Activated CD8-positive, alpha-beta memory T cell treated with anti-CD3 and anti-CD28 coated beads, Interleukin-2, amount 10 ng/mL, durations not matched to agents 7 days and 5 days (primary cell): Measurements from ENCODE around the gene TCF4. TPM values are rescaled to one million over a fixed set of nuclear protein-coding genes. Genes with fewer than 3 reads are reported as not detected.
A peak's percentile ranks its signal among the peaks of the same experiment; 100 is the strongest.

ENCODE experiments used
- ATAC-seq: fragments of 150-1000 bp; cut with Tn5 transposase; one replicate; pipeline ENCODE4 v1.10.0; 2021; ENCODE audit warnings: moderate library complexity
- CTCF ChIA-PET: fragments of 350-600 bp; sonication (Branson Sonifier 250); formaldehyde crosslinking; loops from one replicate; lab custom pipeline; 2021; ENCODE audit warnings: antibody characterized with exemption; lab: Charles Lee
- DNase-seq: peaks from one replicate; pipeline ENCODE4 v3.0.0-alpha.2; 2020
- H3K27ac Mint-ChIP-seq: one replicate; pipeline ENCODE4 v1.8.0; 2021; ENCODE audit warnings: mild to moderate bottlenecking, mixed read lengths
- H3K27me3 Mint-ChIP-seq: one replicate; pipeline ENCODE4 v1.8.0; 2021; ENCODE audit warnings: mixed read lengths
- H3K36me3 Mint-ChIP-seq: one replicate; pipeline ENCODE4 v1.8.0; 2021; ENCODE audit warnings: mild to moderate bottlenecking, mixed read lengths
- H3K4me1 Mint-ChIP-seq: one replicate; pipeline ENCODE4 v1.8.0; 2021; ENCODE audit warnings: mixed read lengths
- H3K4me3 Mint-ChIP-seq: one replicate; pipeline ENCODE4 v1.8.0; 2021; ENCODE audit warnings: mild to moderate bottlenecking, moderate library complexity, mixed read lengths
- H3K9me3 Mint-ChIP-seq: one replicate; pipeline ENCODE4 v1.8.0; 2022; ENCODE audit warnings: low read depth, mixed read lengths
- total RNA-seq, 2 experiments: library from RNA; stranded (reverse); gene quantifications; one replicate each; pipeline ENCODE4 v1.2.3, GENCODE V29; 2021

TCF4 gene
- total RNA-seq, 2 experiments from 2014 or later = 1.2 to 2.0 TPM

DNA sequence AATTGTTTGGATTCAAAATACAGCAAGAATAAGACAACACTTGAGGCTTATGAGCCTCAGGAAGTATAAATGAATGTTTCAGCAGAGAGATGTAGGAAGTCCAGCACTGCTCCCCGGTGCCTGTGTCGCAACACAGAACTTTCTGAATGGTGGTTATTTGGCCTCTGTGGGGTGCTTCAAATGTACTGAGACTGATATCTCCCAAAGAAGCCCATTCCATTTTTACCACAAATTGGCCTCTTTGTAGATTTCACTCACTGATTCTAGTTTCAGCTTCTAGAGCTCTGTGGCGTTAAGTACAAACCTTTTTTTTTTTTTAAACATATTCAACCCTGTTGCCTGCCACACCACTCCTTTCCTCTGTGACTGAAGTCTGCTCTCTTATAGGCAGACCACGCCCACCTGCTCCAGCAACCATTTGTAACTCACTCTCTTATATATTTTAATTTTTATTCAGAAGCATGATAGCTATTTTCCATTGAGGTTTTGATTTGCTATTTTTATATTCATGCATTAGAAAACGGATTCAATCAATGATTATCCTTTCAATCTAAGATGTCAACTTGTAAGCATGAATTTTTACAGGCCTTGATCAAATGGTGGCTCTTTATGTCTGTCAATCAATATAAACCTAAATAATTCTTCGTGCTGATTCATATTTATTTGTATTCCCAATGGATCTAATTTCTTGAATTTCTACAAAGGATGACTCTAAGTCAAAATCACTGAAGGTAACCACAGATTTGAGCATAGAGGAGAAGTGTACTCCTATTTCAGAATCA lies 351.7 kb downstream of the TCF4 start:
- H3K27me3 Mint-ChIP-seq = no peaks in the 10 kb centered on the region
- ATAC-seq (no peak), DNase-seq (no peak)
- peaks cover 3% of the 10 kb centered on the region for H3K4me1 Mint-ChIP-seq
- no peak overlapping the region for H3K4me3 Mint-ChIP-seq
- H3K9me3 Mint-ChIP-seq = no peaks in the 10 kb centered on the region
- H3K27ac Mint-ChIP-seq = no peak overlapping the region
- CTCF ChIA-PET = no interaction called here
- H3K36me3 Mint-ChIP-seq = no peaks in the 10 kb centered on the region

DNA sequence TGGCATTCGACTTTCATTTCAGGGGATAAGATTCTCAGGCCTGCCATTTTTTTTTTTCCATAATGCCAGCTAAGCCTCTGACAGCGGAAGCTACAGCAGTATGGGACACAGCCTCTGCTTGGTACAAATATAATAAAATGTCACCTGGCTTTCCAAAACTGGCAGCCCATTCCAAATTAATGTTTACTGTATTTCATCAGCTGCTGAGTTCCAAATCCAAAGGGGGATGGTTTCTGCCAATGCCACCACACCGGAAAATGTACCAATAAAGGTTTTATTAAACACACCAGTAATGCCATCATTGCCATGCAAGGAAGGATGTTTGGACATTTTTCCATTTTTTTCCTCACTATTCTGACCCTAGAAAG lies 352.9 kb downstream of the TCF4 start:
- H3K4me1 Mint-ChIP-seq = peaks cover 3% of the 10 kb centered on the region
- H3K27ac Mint-ChIP-seq = no peak overlapping the region
- ATAC-seq (no peak), DNase-seq (no peak)
- CTCF ChIA-PET = interaction anchor here (0.7 to 1.7 kb wide), 4 partner anchors 9 to 40 kb away, joined by 3 to 9 read pairs (median 4); no protein-coding TSS in a partner anchor
- no peaks in the 10 kb centered on the region for H3K27me3 Mint-ChIP-seq
- no peaks in the 10 kb centered on the region for H3K36me3 Mint-ChIP-seq
- H3K4me3 Mint-ChIP-seq = no peak overlapping the region
- no peaks in the 10 kb centered on the region for H3K9me3 Mint-ChIP-seq

GRCh38 chr18:55234366-55235093 lies 353.5 kb downstream of the TCF4 start:
- H3K4me3 Mint-ChIP-seq = no peak overlapping the region
- no peaks in the 10 kb centered on the region for H3K27me3 Mint-ChIP-seq
- no peak overlapping the region for H3K27ac Mint-ChIP-seq
- ATAC-seq (peak; percentile 67), DNase-seq (peak; percentile 74)
- no peaks in the 10 kb centered on the region for H3K36me3 Mint-ChIP-seq
- H3K4me1 Mint-ChIP-seq = peaks cover 3% of the 10 kb centered on the region
- CTCF ChIA-PET = interaction anchor here (0.7 to 1.7 kb wide), 8 partner anchors 9 to 1342 kb away, joined by 3 to 9 read pairs (median 4); no protein-coding TSS in a partner anchor
- H3K9me3 Mint-ChIP-seq = no peaks in the 10 kb centered on the region

- H3K9me3 Mint-ChIP-seq = no peaks in the 10 kb centered on the region
- no peak overlapping the region for H3K27ac Mint-ChIP-seq
- no peaks in the 10 kb centered on the region for H3K36me3 Mint-ChIP-seq
- no peak overlapping the region for H3K4me3 Mint-ChIP-seq
- CTCF ChIA-PET = interaction anchor here (0.7 to 1.7 kb wide), 6 partner anchors 8 to 1343 kb away, joined by 3 to 9 read pairs (median 4); no protein-coding TSS in a partner anchor
- no peak for ATAC-seq
- H3K4me1 Mint-ChIP-seq = peaks cover 3% of the 10 kb centered on the region
- no peak for DNase-seq
- H3K27me3 Mint-ChIP-seq = no peaks in the 10 kb centered on the region
Measured at GRCh38 chr18:55233857-55234256, 354.1 kb downstream of the TCF4 start.

GRCh38 chr18:55232506-55232905 lies 355.5 kb downstream of the TCF4 start:
- ATAC-seq (no peak), DNase-seq (no peak)
- peaks cover 3% of the 10 kb centered on the region for H3K4me1 Mint-ChIP-seq
- no peak overlapping the region for H3K4me3 Mint-ChIP-seq
- H3K27me3 Mint-ChIP-seq = no peaks in the 10 kb centered on the region
- H3K9me3 Mint-ChIP-seq = no peaks in the 10 kb centered on the region
- no peak overlapping the region for H3K27ac Mint-ChIP-seq
- CTCF ChIA-PET = no interaction called here
- H3K36me3 Mint-ChIP-seq = no peaks in the 10 kb centered on the region

- no peak for ATAC-seq
- Mint-ChIP-seq H3K36me3 (no peaks in the 10 kb centered on the region), H3K9me3 (no peaks in the 10 kb centered on the region), H3K27me3 (no peaks in the 10 kb centered on the region), H3K4me1 (peaks cover under 1% of the 10 kb centered on the region), H3K27ac (no peak overlapping the region), H3K4me3 (no peak overlapping the region)
- CTCF ChIA-PET = no interaction called here
- DNase-seq = no peak
Measured at GRCh38 chr18:55229682-55230081, 358.3 kb downstream of the TCF4 start.

DNA sequence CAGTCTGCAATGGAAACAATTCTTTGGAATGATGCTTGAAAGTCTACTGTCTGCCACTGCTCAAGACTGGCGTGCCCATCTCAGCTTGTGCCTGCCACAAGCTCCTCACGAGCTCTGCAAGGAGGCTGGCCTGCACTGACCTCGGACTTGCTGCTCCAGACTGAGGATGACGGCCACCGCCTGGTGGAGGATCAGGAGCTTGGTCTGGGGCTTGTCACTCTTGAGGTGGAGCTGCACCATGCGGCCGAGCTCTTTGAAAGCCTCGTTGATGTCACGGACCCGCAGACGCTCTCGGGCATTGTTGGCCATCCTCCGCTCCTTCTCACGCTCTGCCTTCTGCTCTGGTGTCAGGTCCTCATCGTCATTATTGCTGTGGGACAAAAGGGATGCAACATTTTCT lies 359.3 kb downstream of the TCF4 start:
- CTCF ChIA-PET = no interaction called here
- Mint-ChIP-seq H3K9me3 (no peaks in the 10 kb centered on the region), H3K4me3 (no peak overlapping the region), H3K27ac (no peak overlapping the region), H3K4me1 (no peaks in the 10 kb centered on the region), H3K36me3 (no peaks in the 10 kb centered on the region), H3K27me3 (no peaks in the 10 kb centered on the region)
- ATAC-seq (no peak), DNase-seq (no peak)

DNA sequence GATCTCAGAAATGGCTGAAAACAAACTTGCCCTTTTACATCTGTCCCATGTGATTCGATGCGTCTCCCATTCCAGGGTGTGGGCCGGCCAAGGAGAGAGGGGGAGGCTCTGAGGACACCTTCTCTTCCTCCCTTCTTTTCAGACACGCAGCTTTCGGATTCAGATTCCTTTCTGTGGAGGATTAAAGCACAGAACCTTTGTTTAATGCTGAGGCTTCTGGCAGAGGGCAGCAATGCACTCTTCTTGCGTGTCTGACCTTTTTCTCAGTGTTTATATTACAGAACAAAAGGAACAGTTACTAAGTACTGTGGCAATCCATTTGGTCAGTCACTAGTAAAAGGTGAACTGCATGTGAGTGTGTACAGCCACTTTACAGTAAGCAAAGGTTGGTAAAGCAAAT lies 359.8 kb downstream of the TCF4 start:
- no peaks in the 10 kb centered on the region for H3K36me3 Mint-ChIP-seq
- H3K9me3 Mint-ChIP-seq = no peaks in the 10 kb centered on the region
- CTCF ChIA-PET = no interaction called here
- H3K27ac Mint-ChIP-seq = no peak overlapping the region
- no peaks in the 10 kb centered on the region for H3K27me3 Mint-ChIP-seq
- no peak overlapping the region for H3K4me3 Mint-ChIP-seq
- no peaks in the 10 kb centered on the region for H3K4me1 Mint-ChIP-seq
- ATAC-seq = no peak
- no peak for DNase-seq

GRCh38 chr18:55227771-55228170 lies 360.2 kb downstream of the TCF4 start:
- CTCF ChIA-PET = no interaction called here
- no peaks in the 10 kb centered on the region for H3K4me1 Mint-ChIP-seq
- H3K4me3 Mint-ChIP-seq = no peak overlapping the region
- no peaks in the 10 kb centered on the region for H3K36me3 Mint-ChIP-seq
- no peaks in the 10 kb centered on the region for H3K27me3 Mint-ChIP-seq
- ATAC-seq = no peak
- no peaks in the 10 kb centered on the region for H3K9me3 Mint-ChIP-seq
- H3K27ac Mint-ChIP-seq = no peak overlapping the region
- DNase-seq = no peak

GRCh38 chr18:55226044-55226443 lies 361.9 kb downstream of the TCF4 start:
- CTCF ChIA-PET = interaction anchor here (0.9 kb wide), 1 partner anchor 8 kb away, joined by 3 read pairs; no protein-coding TSS in a partner anchor
- Mint-ChIP-seq H3K27ac (no peak overlapping the region), H3K4me3 (no peak overlapping the region), H3K36me3 (no peaks in the 10 kb centered on the region), H3K4me1 (no peaks in the 10 kb centered on the region), H3K27me3 (no peaks in the 10 kb centered on the region), H3K9me3 (no peaks in the 10 kb centered on the region)
- no peak for DNase-seq
- ATAC-seq = no peak

DNA sequence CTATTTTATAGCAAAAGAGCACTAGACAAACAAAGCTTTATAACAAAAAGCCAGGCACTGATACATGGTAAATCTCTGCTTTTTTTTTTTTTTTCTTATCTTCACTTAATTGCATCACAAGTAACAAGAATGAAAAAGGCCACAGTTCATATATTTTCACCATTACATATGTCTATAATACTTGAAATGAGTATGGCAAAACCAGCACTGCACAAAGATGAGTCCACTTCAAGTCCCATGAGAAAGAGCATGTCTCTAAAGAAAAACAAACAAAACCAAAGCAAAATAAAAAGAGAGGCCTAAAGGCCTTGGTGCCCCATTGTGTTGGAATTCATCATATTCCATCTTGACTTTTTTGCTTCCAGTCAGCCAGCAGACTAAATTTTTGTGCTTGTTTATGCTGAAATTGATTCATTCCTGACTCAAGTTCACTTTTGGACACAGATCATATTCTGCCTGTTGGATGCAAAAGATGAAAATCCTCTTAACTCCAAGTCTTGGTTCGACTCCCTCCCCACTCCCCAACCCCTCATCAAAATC lies 363.8 kb downstream of the TCF4 start:
- Mint-ChIP-seq H3K4me3 (no peak overlapping the region), H3K36me3 (no peaks in the 10 kb centered on the region), H3K4me1 (no peaks in the 10 kb centered on the region), H3K9me3 (peaks cover 2% of the 10 kb centered on the region), H3K27ac (no peak overlapping the region), H3K27me3 (no peaks in the 10 kb centered on the region)
- CTCF ChIA-PET = no interaction called here
- no peak for DNase-seq
- ATAC-seq = no peak

DNA sequence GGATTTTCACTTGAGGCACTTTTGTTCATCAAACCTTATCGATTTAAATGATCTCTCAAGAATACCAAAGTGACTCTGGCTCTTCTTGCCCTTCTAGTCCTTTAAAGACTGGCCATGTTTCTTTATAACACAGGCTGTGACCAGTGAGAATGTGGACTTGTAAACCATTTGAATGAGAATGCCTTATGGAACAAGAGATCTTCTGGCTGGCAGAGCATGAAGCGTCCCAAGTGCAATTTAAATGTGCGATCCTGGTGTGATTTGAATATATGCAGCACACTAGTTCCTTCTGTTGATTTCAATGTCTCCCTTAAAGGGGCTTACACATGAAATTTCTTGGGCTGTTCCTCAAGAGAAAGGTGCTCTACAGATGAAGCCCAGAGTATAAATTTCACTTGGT lies 366.4 kb downstream of the TCF4 start:
- no peak overlapping the region for H3K4me3 Mint-ChIP-seq
- DNase-seq (no peak), ATAC-seq (no peak)
- no peak overlapping the region for H3K27ac Mint-ChIP-seq
- CTCF ChIA-PET = no interaction called here
- H3K4me1 Mint-ChIP-seq = no peaks in the 10 kb centered on the region
- no peaks in the 10 kb centered on the region for H3K27me3 Mint-ChIP-seq
- H3K9me3 Mint-ChIP-seq = peaks cover 4% of the 10 kb centered on the region
- no peaks in the 10 kb centered on the region for H3K36me3 Mint-ChIP-seq

GRCh38 chr18:55220523-55220922 lies 367.5 kb downstream of the TCF4 start:
- H3K27ac Mint-ChIP-seq = no peak overlapping the region
- H3K4me1 Mint-ChIP-seq = no peaks in the 10 kb centered on the region
- no peaks in the 10 kb centered on the region for H3K36me3 Mint-ChIP-seq
- no peaks in the 10 kb centered on the region for H3K27me3 Mint-ChIP-seq
- ATAC-seq (no peak), DNase-seq (no peak)
- H3K9me3 Mint-ChIP-seq = peaks cover 4% of the 10 kb centered on the region
- no peak overlapping the region for H3K4me3 Mint-ChIP-seq
- CTCF ChIA-PET = no interaction called here

- no peak overlapping the region for H3K4me3 Mint-ChIP-seq
- no peaks in the 10 kb centered on the region for H3K36me3 Mint-ChIP-seq
- no peaks in the 10 kb centered on the region for H3K27me3 Mint-ChIP-seq
- CTCF ChIA-PET = no interaction called here
- H3K9me3 Mint-ChIP-seq = peaks cover 4% of the 10 kb centered on the region
- H3K4me1 Mint-ChIP-seq = no peaks in the 10 kb centered on the region
- no peak for ATAC-seq
- no peak overlapping the region for H3K27ac Mint-ChIP-seq
- DNase-seq = no peak
Measured at GRCh38 chr18:55219823-55220222, 368.2 kb downstream of the TCF4 start.
